Measurements from ENCODE around the gene C10orf67. TPM values are rescaled to one million over a fixed set of nuclear protein-coding genes. Genes with fewer than 3 reads are reported as not detected.
"Not testable (repeated sequence)": the region's sequence is repeated elsewhere in the genome, so short reads cannot be mapped to it uniquely, and the experiment has no call there.

The C10orf67 gene
- polyA plus RNA-seq, 1 experiment: 0.15 TPM

- H3K36me3 ChIP-seq (ENCODE audit: control insufficient read depth, insufficient read depth, low read length): no peaks in the 10 kb centered on the region
- no peak overlapping the region for H3K4me3 ChIP-seq (ENCODE audit: low read depth, low read length)
- ChIA-PET CTCF (interaction anchor here (0.5 to 3.3 kb wide), 11 partner anchors 9 to 216 kb away, joined by 3 to 51 read pairs (median 4); no protein-coding TSS in a partner anchor), POLR2A (no interaction called here)
- TF ChIP-seq CTCF (IDR thresholded peaks at IDR 0.05; ENCODE audit: insufficient read depth, low read depth, low read length): no peak
- DNase-seq (ENCODE audit: low read depth): no peak
- no peaks in the 10 kb centered on the region for H3K27me3 ChIP-seq (ENCODE audit: control insufficient read depth, insufficient read depth, low read length)
Observed at GRCh38 chr10:23315966-23316365, 28.6 kb downstream of the C10orf67 start.

- H3K36me3 ChIP-seq (ENCODE audit: control insufficient read depth, insufficient read depth, low read length): no peaks in the 10 kb centered on the region
- H3K4me3 ChIP-seq (ENCODE audit: low read depth, low read length): no peak overlapping the region
- TF ChIP-seq CTCF (IDR thresholded peaks at IDR 0.05; ENCODE audit: insufficient read depth, low read depth, low read length): peak; percentile 62
- no peaks in the 10 kb centered on the region for H3K27me3 ChIP-seq (ENCODE audit: control insufficient read depth, insufficient read depth, low read length)
- ChIA-PET POLR2A (no interaction called here), CTCF (interaction anchor here (0.6 to 3.3 kb wide), 37 partner anchors 10 to 1243 kb away, joined by 3 to 51 read pairs (median 4); no protein-coding TSS in a partner anchor)
- DNase-seq (ENCODE audit: low read depth): peak; percentile 20
Observed at GRCh38 chr10:23314835-23315239, 29.8 kb downstream of the C10orf67 start.

GRCh38 chr10:23311034-23311433 is 33.6 kb downstream of the C10orf67 start:
- no peak for TF ChIP-seq CTCF (IDR thresholded peaks at IDR 0.05; ENCODE audit: insufficient read depth, low read depth, low read length)
- CTCF ChIA-PET: interaction anchor here (0.6 to 1.2 kb wide), 5 partner anchors 17 to 391 kb away, joined by 3 to 4 read pairs (median 3); no protein-coding TSS in a partner anchor
- H3K36me3 ChIP-seq (ENCODE audit: control insufficient read depth, insufficient read depth, low read length): no peaks in the 10 kb centered on the region
- no peak for DNase-seq (ENCODE audit: low read depth)
- H3K4me3 ChIP-seq (ENCODE audit: low read depth, low read length): no peak overlapping the region
- POLR2A ChIA-PET: no interaction called here
- H3K27me3 ChIP-seq (ENCODE audit: control insufficient read depth, insufficient read depth, low read length): no peaks in the 10 kb centered on the region

GRCh38 chr10:23310404-23310803 is 34.2 kb downstream of the C10orf67 start:
- ChIA-PET CTCF (interaction anchor here (0.6 to 1.0 kb wide), 3 partner anchors 48 to 392 kb away, joined by 3 read pairs; no protein-coding TSS in a partner anchor), POLR2A (no interaction called here)
- no peak for DNase-seq (ENCODE audit: low read depth)
- no peaks in the 10 kb centered on the region for H3K27me3 ChIP-seq (ENCODE audit: control insufficient read depth, insufficient read depth, low read length)
- no peaks in the 10 kb centered on the region for H3K36me3 ChIP-seq (ENCODE audit: control insufficient read depth, insufficient read depth, low read length)
- no peak overlapping the region for H3K4me3 ChIP-seq (ENCODE audit: low read depth, low read length)
- TF ChIP-seq CTCF (IDR thresholded peaks at IDR 0.05; ENCODE audit: insufficient read depth, low read depth, low read length): no peak

GRCh38 chr10:23299961-23300360 is 44.6 kb downstream of the C10orf67 start:
- DNase-seq (ENCODE audit: low read depth); CTCF ChIA-PET; H3K27me3 ChIP-seq (ENCODE audit: control insufficient read depth, insufficient read depth, low read length); H3K4me3 ChIP-seq (ENCODE audit: low read depth, low read length); POLR2A ChIA-PET; H3K36me3 ChIP-seq (ENCODE audit: control insufficient read depth, insufficient read depth, low read length): not testable (repeated sequence)
